Spinal cord (tissue), 10 donors: ENCODE data around the gene TRIM26. TPM values are rescaled to one million over a fixed set of nuclear protein-coding genes. Genes with fewer than 3 reads are reported as not detected.
A peak's percentile ranks its signal among the peaks of the same experiment; 100 is the strongest.

Source experiments
- DNase-seq, 6 donors: peaks; one replicate each; pipeline versions ENCODE4 v3.0.0 to v3.0.0-alpha.2; 2013 to 2015; ENCODE audit warnings: low spot score in 6 of 6, low read depth in 4 of 6
- H3K27ac ChIP-seq: one replicate; pipeline ENCODE4 v1.5.1; 2013; ENCODE audit warnings: low read depth, low read length, control low read depth
- H3K27me3 ChIP-seq: one replicate; pipeline ENCODE4 v1.6.1; 2013; ENCODE audit warnings: low read length; ENCODE audit not compliant: control insufficient read depth, insufficient read depth
- H3K36me3 ChIP-seq: one replicate; pipeline ENCODE4 v1.6.1; 2013; ENCODE audit warnings: low read length; ENCODE audit not compliant: control insufficient read depth, insufficient read depth
- H3K4me1 ChIP-seq: one replicate; pipeline ENCODE4 v1.6.1; 2013; ENCODE audit warnings: low read length; ENCODE audit not compliant: control insufficient read depth, insufficient read depth
- H3K4me3 ChIP-seq: one replicate; pipeline ENCODE4 v1.5.1; 2013; ENCODE audit warnings: low read depth, low read length, control low read depth
- H3K9me3 ChIP-seq: one replicate; pipeline ENCODE4 v1.6.1; 2013; ENCODE audit warnings: low read length; ENCODE audit not compliant: control insufficient read depth, insufficient read depth
- WGBS: methylation state at CpG from one replicate; pipeline ENCODE4 v1.1.5; 2013; ENCODE audit warnings: missing lambda C conversion rate; ENCODE audit not compliant: insufficient coverage; 5-methylcytosine and 5-hydroxymethylcytosine counted together
- polyA plus RNA-seq, 2 donors: library from polyadenylated mRNA; unstranded; fragments of 120-200 nt; gene quantifications; one replicate each; pipeline ENCODE4 v1.2.1, GENCODE V29; 2013; ENCODE audit not compliant: insufficient read length in 2 of 2
- total RNA-seq, 2 donors: library from RNA; depleted of rRNA in 1 of 2; stranded (reverse); fragments of 120-200 nt in 1 of 2; fragments of >200 nt in 1 of 2; gene quantifications; one replicate each; pipeline versions ENCODE4 v1.2.3 to v1.2.4, GENCODE V29; 2013 to 2014
- donor health status: healthy.

TRIM26 gene
- total and polyA plus RNA-seq, 4 donors, result 23.5 to 53.9 (median 33.9) TPM

DNA sequence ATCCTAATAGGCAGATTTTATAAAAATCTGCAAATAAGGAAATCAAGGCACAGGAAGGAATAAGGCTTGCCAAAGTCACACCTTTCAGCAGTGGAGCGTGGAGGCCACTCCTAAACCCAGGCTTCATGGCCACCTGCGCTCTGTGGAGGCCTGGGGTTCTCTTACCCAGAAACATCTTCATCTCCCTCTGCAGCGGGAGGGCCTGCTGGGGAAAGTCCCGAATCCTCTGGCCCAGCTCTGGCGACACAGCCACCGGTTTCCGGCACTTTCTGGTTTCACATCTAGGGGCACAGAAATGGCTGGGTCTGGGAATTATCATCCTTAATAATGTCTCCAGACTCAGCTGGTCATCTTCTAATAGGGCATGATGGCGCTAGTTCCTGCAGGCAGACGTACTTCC lies 56.4 kb downstream of the TRIM26 start:
- Histone ChIP-seq H3K27ac (no peak overlapping the region), H3K4me1 (no peaks in the 10 kb centered on the region), H3K27me3 (peaks cover 12% of the 10 kb centered on the region), H3K4me3 (no peak overlapping the region), H3K36me3 (no peaks in the 10 kb centered on the region), H3K9me3 (no peaks in the 10 kb centered on the region)
- WGBS, result 92% methylated on average over 6 of the region's 9 CpGs
- no peak for DNase-seq

- no peak overlapping the region for H3K27ac ChIP-seq
- H3K27me3 ChIP-seq, result peaks cover 12% of the 10 kb centered on the region
- H3K9me3 ChIP-seq, result no peaks in the 10 kb centered on the region
- H3K4me1 ChIP-seq, result no peaks in the 10 kb centered on the region
- no peaks in the 10 kb centered on the region for H3K36me3 ChIP-seq
- DNase-seq, result no peak
- no CpG with 5 or more reads among the region's 4 CpGs for WGBS
- no peak overlapping the region for H3K4me3 ChIP-seq
These were observed 57.0 kb downstream of the TRIM26 start for GRCh38 chr6:30156262-30156599.

DNA sequence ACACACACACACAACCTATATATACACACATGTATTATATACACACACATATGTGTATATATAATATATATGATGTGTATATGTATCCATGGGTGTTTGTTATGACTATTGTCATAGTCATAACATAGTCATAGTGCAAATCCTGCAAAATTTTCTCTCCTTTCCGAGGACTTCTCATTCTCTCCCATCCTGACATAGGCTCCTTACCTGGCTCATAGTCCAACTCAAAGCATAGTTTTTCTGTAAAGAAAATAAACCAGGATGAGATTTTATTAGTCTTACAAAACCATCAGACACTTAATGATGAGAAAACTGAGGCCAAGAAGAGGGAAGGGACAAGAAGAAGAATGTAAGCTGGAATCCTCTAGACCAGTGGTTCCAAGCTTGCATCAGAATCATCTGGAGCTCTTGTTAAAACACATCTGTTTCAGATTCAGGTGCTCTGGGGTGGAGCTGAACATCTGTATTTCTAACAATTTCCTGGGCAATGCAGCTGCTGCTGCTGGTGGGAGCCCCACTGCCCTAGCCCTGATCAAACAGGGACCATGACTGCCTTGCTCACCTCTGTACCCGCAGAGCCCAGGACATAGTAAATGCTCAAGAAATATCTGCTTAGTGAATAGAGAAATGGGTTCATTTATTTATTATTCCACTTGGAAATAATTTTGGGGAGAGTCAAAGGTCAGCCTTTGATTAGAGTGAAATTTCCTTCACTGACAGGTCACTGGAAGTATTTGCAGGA lies 57.5 kb downstream of the TRIM26 start:
- Histone ChIP-seq H3K9me3 (no peaks in the 10 kb centered on the region), H3K4me1 (no peaks in the 10 kb centered on the region), H3K4me3 (no peak overlapping the region), H3K27me3 (peaks cover 12% of the 10 kb centered on the region), H3K36me3 (no peaks in the 10 kb centered on the region), H3K27ac (no peak overlapping the region)
- no peak for DNase-seq
- WGBS, result no CpG with 5 or more reads among the region's 2 CpGs

DNA sequence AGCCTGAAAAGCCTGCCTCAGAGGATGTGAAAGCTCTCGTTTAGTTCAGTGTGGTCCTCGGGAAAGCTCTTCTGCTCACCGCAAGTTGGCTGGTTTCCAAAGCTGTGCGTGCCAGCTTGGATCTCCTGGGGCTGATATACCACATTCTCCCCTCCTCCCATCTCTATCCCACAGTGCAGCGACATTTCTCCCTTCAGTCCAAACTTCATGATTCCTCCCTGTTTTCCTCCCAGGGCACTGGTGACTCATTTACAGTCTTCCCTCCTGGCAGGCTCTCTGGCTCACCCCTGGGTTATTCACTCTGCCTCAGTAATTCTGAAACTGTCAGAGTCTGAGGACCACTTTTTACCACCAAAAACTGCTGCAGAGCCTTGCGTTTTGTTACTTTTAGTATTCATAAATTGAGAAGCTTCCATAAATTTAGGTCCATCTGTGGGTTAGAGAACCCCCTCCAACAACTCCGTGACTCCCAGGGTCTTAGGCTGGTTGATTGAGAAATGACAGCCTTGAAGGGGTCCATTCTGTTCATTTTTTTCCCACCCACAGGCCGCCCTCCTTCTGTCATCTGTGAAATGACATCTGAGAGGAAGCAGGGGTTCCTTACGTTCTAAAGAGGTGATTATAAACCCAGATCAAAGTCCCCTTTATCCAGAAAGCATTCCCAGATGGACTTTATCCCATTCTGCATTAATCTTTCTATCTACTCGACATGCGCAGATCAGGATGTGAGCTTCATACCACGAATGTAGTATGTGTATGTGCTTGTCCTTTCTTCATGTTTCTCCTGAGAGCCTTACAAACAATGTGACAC lies 58.3 kb downstream of the TRIM26 start:
- WGBS, result 68% methylated on average over 5 of the region's 12 CpGs

DNA sequence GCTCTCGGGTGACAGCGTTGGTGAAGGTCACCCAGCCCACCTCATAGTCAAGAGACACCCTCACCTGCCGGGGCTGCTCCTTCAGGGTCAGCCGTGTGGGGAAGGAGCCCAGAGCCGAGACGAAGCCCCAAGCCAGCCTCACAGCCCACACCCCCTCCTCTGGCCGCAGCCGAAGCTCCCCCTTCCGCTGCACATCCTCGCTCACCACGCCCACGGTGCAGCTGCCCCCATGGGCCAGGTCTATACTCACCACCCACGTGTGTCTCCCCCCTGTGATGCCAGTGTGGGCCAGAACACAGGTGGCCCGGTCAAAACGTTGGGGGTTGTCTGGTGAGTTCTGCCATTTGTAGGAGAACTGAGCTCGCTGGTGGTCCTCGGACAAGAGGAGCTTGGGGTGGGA lies 59.1 kb downstream of the TRIM26 start:
- WGBS, result 83% methylated on average over 13 of the region's 17 CpGs
- no peak for DNase-seq
- peaks cover 12% of the 10 kb centered on the region for H3K27me3 ChIP-seq

More for the DNA sequence above, 58.3 kb downstream of the TRIM26 start:
- Histone ChIP-seq H3K36me3 (no peaks in the 10 kb centered on the region), H3K4me1 (no peaks in the 10 kb centered on the region), H3K27me3 (peaks cover 12% of the 10 kb centered on the region), H3K4me3 (no peak overlapping the region), H3K27ac (no peak overlapping the region), H3K9me3 (no peaks in the 10 kb centered on the region)
- DNase-seq, result peak in 1 of 6 donors; percentile 45

GRCh38 chr6:30152910-30153610 lies 60.1 kb downstream of the TRIM26 start:
- H3K27me3 ChIP-seq, result peaks cover 12% of the 10 kb centered on the region
- H3K9me3 ChIP-seq, result no peaks in the 10 kb centered on the region
- H3K4me3 ChIP-seq, result no peak overlapping the region
- H3K27ac ChIP-seq, result no peak overlapping the region
- no peaks in the 10 kb centered on the region for H3K4me1 ChIP-seq
- no peaks in the 10 kb centered on the region for H3K36me3 ChIP-seq
- no CpG with 5 or more reads among the region's 3 CpGs for WGBS
- no peak for DNase-seq

More for the DNA sequence above, 59.1 kb downstream of the TRIM26 start:
- Histone ChIP-seq H3K4me3 (no peak overlapping the region), H3K36me3 (no peaks in the 10 kb centered on the region), H3K27ac (no peak overlapping the region), H3K9me3 (no peaks in the 10 kb centered on the region), H3K4me1 (no peaks in the 10 kb centered on the region)

DNA sequence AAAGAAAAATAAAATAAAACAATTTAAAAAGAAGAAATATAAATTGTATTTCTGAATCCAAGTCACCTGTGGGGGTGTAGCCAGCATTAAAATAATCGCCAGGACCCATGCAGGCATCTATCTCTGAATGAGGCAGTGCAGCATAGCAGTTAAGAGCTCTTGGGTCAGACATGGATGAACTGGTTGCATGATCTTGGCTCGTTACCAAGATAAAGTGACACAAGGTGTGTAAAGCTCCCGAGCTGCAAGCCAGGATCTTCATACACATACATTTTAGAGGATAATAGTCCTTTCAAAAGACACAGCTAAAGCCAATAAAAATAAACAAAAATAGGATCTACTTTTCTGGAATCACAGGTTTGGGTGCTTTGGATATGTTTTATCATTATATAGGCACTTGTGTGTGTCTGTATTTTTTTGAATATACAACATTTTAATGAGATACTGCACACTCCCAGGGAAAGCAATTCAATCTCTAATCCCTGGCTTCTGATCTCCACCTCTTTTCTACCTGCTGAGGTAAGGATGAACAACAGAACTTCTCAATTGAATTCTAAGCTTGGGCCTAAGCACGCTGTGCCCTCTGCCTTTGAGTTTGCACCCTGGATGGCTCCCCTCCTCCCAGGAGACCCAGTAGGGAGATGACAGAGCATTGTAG lies 61.1 kb downstream of the TRIM26 start:
- no peak for DNase-seq
- 100% methylated on average over 2 of the region's 4 CpGs for WGBS
- no peak overlapping the region for H3K4me3 ChIP-seq

DNA sequence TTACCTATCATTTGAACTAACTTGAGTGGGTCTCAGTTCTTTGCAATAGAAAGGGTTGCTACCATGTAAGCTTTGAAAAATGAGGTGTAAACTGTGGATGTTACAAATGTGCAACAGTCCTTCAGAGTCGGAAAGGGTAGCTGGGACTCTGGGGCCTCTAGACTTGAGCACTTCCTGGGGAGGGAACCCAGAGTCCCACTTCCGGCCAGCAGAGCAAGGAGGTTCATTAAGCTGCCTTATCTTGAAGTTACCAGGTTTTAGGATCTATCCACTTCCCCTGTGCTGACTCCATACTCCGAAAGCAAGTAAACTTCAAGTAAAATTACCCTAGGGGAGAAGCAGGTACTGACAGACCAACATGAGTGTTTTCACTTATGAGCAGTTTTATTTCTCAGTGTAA lies 61.6 kb downstream of the TRIM26 start:
- Histone ChIP-seq H3K27ac (no peak overlapping the region), H3K27me3 (peaks cover 12% of the 10 kb centered on the region)

More for the DNA sequence above, 61.1 kb downstream of the TRIM26 start:
- no peaks in the 10 kb centered on the region for H3K36me3 ChIP-seq
- no peaks in the 10 kb centered on the region for H3K4me1 ChIP-seq
- no peaks in the 10 kb centered on the region for H3K9me3 ChIP-seq
- H3K27me3 ChIP-seq, result peaks cover 12% of the 10 kb centered on the region
- no peak overlapping the region for H3K27ac ChIP-seq

DNA sequence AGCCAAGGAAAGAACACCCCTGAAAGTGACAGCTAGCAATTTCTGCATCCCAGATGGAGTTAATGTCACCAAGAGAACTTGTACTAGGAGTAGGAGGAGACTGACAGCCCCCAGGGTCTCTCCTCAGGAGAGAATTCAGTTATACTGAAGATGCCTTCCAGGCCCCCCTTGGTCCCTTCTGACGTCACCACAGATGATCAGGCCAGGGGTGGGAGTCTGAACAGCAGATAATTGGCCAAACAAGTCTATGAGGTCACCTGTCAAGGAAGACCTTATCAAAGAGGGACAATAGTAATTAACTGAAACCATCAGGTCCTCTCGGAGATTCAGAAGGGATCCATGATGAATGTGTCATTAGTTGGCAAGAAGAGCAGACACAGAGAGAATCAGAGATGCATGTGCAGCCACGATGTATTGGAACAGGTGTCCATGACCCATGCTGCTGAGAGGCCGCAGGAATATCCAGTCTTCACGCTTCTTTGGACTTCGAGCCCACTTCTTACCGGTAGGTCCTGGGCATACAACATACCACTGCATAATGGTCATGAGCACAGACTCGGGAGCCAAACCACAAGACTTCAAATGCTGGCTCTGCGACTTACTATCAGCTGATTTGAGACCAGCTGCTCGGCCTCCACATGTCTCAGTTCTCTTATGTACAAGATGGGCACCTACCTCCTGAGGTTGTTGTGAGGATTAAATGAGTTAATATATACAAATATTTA lies 62.4 kb downstream of the TRIM26 start:
- Histone ChIP-seq H3K27ac (no peak overlapping the region), H3K4me1 (no peaks in the 10 kb centered on the region), H3K4me3 (no peak overlapping the region), H3K27me3 (peaks cover 10% of the 10 kb centered on the region), H3K9me3 (no peaks in the 10 kb centered on the region), H3K36me3 (no peaks in the 10 kb centered on the region)
- 85% methylated on average over 8 of the region's 10 CpGs for WGBS
- no peak for DNase-seq

More for the DNA sequence above, 61.6 kb downstream of the TRIM26 start:
- WGBS, result 50% methylated on average over 1 of the region's 3 CpGs
- H3K9me3 ChIP-seq, result no peaks in the 10 kb centered on the region
- no peaks in the 10 kb centered on the region for H3K4me1 ChIP-seq
- H3K36me3 ChIP-seq, result no peaks in the 10 kb centered on the region
- no peak overlapping the region for H3K4me3 ChIP-seq
- no peak for DNase-seq
